B cell (primary cell): ENCODE data around the gene CACNA1A. TPM values are rescaled to one million over a fixed set of nuclear protein-coding genes. Genes with fewer than 3 reads are reported as not detected.

Experiments
- ATAC-seq: fragments of 200-7000 bp; cut with Tn5 transposase; one replicate; pipeline ENCODE4 v1.10.0; 2021; ENCODE audit warnings: low read depth, mild to moderate bottlenecking, moderate number of reproducible peaks, moderate library complexity
- CTCF ChIA-PET: fragments of 350-600 bp; sonication (Branson Sonifier 250); formaldehyde crosslinking; loops from one replicate; lab custom pipeline; 2021; ENCODE audit warnings: antibody characterized with exemption, inconsistent platforms; lab: Charles Lee
- POLR2A ChIA-PET: fragments of 350-600 bp; sonication (Branson Sonifier 250); formaldehyde crosslinking; loops from one replicate; lab custom pipeline; 2021; ENCODE audit warnings: antibody characterized with exemption; lab: Charles Lee
- DNase-seq: peaks from one replicate; pipeline ENCODE4 v3.0.0; 2013
- H2AFZ ChIP-seq: 2 replicates; pipeline ENCODE4 v1.6.1; 2012; ENCODE audit warnings: mild to moderate bottlenecking, low read depth, low read length; ENCODE audit not compliant: insufficient read depth, poor library complexity, severe bottlenecking
- H3K27ac ChIP-seq, 2 donors: 1 replicate in 1 of 2; 2 replicates in 1 of 2; pipeline ENCODE4 v1.5.1; 2012 to 2013; ENCODE audit warnings: low read length in 2 of 2, mild to moderate bottlenecking in 2 of 2, moderate library complexity in 1 of 2
- H3K27me3 ChIP-seq, 4 experiments: fragments of 200-600 bp in 1 of 4; sonication (generic) in 1 of 4; replicated peaks in 1 of 4; 1 replicate in 2 of 4; 2 replicates in 2 of 4; pipeline versions ENCODE4 v1.6.1 to v1.7.0; 2013 to 2016; ENCODE audit warnings: low read length in 3 of 4, mild to moderate bottlenecking in 2 of 4, mixed read lengths in 1 of 4, moderate library complexity in 1 of 4; ENCODE audit not compliant: insufficient read depth in 4 of 4, control insufficient read depth in 3 of 4; ENCODE audit errors: control extremely low read depth in 1 of 4
- H3K36me3 ChIP-seq, 2 experiments: replicated peaks in 1 of 2; 1 replicate in 1 of 2; 2 replicates in 1 of 2; pipeline versions ENCODE4 v1.6.1 to v1.7.1; 2013; ENCODE audit warnings: low read length in 1 of 2; ENCODE audit not compliant: insufficient read depth in 2 of 2, control insufficient read depth in 1 of 2; ENCODE audit errors: control extremely low read depth in 1 of 2, extremely low read depth in 1 of 2
- H3K4me1 ChIP-seq, 2 donors: fragments of 200-600 bp in 1 of 2; sonication (generic) in 1 of 2; 1 replicate in 1 of 2; 2 replicates in 1 of 2; pipeline versions ENCODE4 v1.5.1 to v1.6.1; 2013 to 2017; ENCODE audit warnings: low read length in 2 of 2; ENCODE audit not compliant: control insufficient read depth in 2 of 2, insufficient read depth in 2 of 2
- H3K4me2 ChIP-seq: replicated peaks from 2 replicates; pipeline ENCODE3; 2012; ENCODE audit warnings: mild to moderate bottlenecking, low read depth, low read length; ENCODE audit not compliant: poor library complexity, severe bottlenecking
- H3K4me3 ChIP-seq, 5 experiments: fragments of 200-600 bp in 1 of 5; sonication (generic) in 1 of 5; 1 replicate in 3 of 5; 2 replicates in 2 of 5; pipeline versions ENCODE4 v1.5.1 to v1.7.0; 2011 to 2016; ENCODE audit warnings: low read length in 4 of 5, mild to moderate bottlenecking in 4 of 5, low read depth in 2 of 5, control low read depth in 1 of 5, moderate library complexity in 1 of 5; ENCODE audit not compliant: insufficient read depth in 1 of 5; ENCODE audit errors: control extremely low read depth in 1 of 5, extremely low read depth in 1 of 5
- H3K79me2 ChIP-seq: fragments of 200-600 bp; sonication (generic); one replicate; pipeline ENCODE4 v1.6.0; 2016; ENCODE audit warnings: low read length; ENCODE audit not compliant: control insufficient read depth, insufficient read depth
- H3K9ac ChIP-seq: fragments of 200-600 bp; sonication (generic); 2 replicates; pipeline ENCODE4 v1.6.1; 2017; ENCODE audit warnings: mild to moderate bottlenecking, low read length, moderate library complexity
- H3K9me3 ChIP-seq, 3 donors: one replicate each; pipeline versions ENCODE4 v1.6.1 to v1.7.1; 2013; ENCODE audit warnings: low read length in 2 of 3; ENCODE audit not compliant: control insufficient read depth in 2 of 3, insufficient read depth in 1 of 3; ENCODE audit errors: control extremely low read depth in 1 of 3
- H4K20me1 ChIP-seq: 2 replicates; pipeline ENCODE4 v1.6.0; 2012; ENCODE audit warnings: mild to moderate bottlenecking, low read length; ENCODE audit not compliant: insufficient read depth, control insufficient read depth, poor library complexity, severe bottlenecking
- H3K27ac Mint-ChIP-seq: one replicate; pipeline ENCODE4 v1.8.0; 2021; ENCODE audit warnings: mixed read lengths
- H3K27me3 Mint-ChIP-seq: one replicate; pipeline ENCODE4 v1.8.0; 2021; ENCODE audit warnings: mixed read lengths
- H3K4me1 Mint-ChIP-seq: one replicate; pipeline ENCODE4 v1.8.0; 2021; ENCODE audit warnings: mixed read lengths
- H3K4me3 Mint-ChIP-seq: one replicate; pipeline ENCODE4 v1.8.0; 2021; ENCODE audit warnings: mixed read lengths
- H3K9me3 Mint-ChIP-seq: one replicate; pipeline ENCODE4 v1.8.0; 2022; ENCODE audit warnings: mixed read lengths; ENCODE audit not compliant: insufficient read depth
- EZH2 ChIP-seq: IDR thresholded peaks from 2 replicates; pipeline ENCODE4 v1.6.1; 2012; ENCODE audit warnings: borderline replicate concordance, low read depth, mild to moderate bottlenecking, moderate library complexity, low read length; ENCODE audit not compliant: insufficient read depth, poor library complexity, severe bottlenecking
- WGBS: methylation state at CpG from one replicate; pipeline ENCODE4 v1.1.5; 2013; ENCODE audit warnings: missing lambda C conversion rate; ENCODE audit not compliant: insufficient coverage; 5-methylcytosine and 5-hydroxymethylcytosine counted together
- intact Hi-C: fragments of 100-400 bp; cut with micrococcal nuclease; formaldehyde crosslinking; loops from one replicate; pipeline ENCODE4 v1.10.0; 2022
- polyA plus RNA-seq: library from polyadenylated mRNA; depleted of rRNA; stranded (reverse); fragments of >200 nt; gene quantifications from 2 replicates; pipeline ENCODE4 v1.2.3, GENCODE V29; 2012
- total RNA-seq, 2 donors: library from RNA; stranded (reverse); fragments of 120-200 nt in 1 of 2; gene quantifications; 1 replicate in 1 of 2; 2 replicates in 1 of 2; pipeline versions ENCODE4 v1.2.3 to v1.2.4, GENCODE V29; 2013 to 2022
- TF ChIP-seq, protein P1 (sequence below): fragments of 200-600 bp; IDR thresholded peaks from one replicate; pipeline ENCODE4 v1.8.0; 2022; ENCODE audit warnings: antibody characterized with exemption, mild to moderate bottlenecking

CACNA1A gene
- total and polyA plus RNA-seq, 2 donors (not counting 1 experiment from before 2014, with no cell fraction given), result 1.2 to 1.3 TPM

DNA sequence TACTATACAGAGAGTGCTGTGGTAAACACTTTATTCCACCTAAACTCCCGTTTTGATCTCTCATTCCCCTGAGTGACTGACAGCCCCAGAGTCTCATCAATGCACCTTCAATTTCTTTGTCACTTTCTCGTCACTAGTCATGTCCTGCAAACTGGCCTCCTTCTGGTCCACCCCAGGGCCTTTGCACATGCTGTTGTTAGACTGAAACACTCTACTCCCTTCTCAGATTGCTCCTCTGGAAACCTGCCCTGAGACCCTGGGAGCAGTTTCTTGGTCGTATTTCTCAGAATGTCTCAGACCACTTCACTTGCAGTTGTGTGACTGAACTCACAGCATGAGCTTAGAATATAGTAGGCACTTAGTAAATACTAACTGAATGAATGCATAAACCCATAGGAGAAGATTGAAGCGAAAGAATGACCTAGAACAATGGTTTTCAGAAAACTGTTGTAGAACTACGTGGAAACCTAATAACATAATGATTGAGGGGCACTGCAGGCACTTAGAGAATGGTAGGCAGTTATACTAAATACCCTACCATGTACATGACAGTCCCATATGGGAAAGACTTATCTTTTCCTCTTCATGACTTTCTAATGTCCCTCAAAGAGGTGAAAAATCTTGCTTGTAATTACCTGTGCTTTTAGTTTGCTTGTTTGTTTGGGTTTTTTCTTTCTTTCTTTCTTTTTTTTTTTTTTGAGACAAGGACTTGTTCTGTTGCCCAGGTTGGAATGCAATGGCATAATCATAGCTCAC lies 211.3 kb downstream of the CACNA1A start:
- H3K4me1 Mint-ChIP-seq, result no peaks in the 10 kb centered on the region
- no peak overlapping the region for H3K4me3 ChIP-seq

DNA sequence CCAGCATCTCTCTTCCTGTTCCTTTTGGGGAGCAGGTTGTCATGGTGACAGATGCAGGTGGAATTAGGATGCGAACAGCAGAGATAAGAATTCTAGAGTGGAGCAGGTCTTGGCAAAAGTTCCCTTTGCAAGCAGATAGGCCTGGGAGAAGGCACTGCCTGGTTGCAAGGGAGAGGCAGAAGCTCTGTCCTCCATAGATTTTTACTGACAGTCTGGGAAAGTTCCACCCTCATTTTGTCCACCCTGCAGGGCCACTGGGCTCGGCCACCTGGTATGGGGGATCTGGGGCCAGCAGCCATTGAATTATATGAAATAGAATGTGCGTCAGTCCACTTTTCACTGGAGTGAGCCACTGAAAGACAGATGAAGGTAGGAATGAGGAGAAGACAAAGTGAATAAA lies 214.4 kb downstream of the CACNA1A start:
- ATAC-seq, result no peak
- no peaks in the 10 kb centered on the region for H3K9me3 ChIP-seq
- intact Hi-C loops, result no loop called here
- no peaks in the 10 kb centered on the region for H4K20me1 ChIP-seq
- Mint-ChIP-seq H3K9me3 (no peaks in the 10 kb centered on the region), H3K4me3 (no peak overlapping the region), H3K27ac (no peak overlapping the region), H3K27me3 (peaks cover 7% of the 10 kb centered on the region), H3K4me1 (no peaks in the 10 kb centered on the region)
- no peaks in the 10 kb centered on the region for H3K79me2 ChIP-seq
- no peak for TF ChIP-seq EZH2
- TF ChIP-seq, protein P1, sequence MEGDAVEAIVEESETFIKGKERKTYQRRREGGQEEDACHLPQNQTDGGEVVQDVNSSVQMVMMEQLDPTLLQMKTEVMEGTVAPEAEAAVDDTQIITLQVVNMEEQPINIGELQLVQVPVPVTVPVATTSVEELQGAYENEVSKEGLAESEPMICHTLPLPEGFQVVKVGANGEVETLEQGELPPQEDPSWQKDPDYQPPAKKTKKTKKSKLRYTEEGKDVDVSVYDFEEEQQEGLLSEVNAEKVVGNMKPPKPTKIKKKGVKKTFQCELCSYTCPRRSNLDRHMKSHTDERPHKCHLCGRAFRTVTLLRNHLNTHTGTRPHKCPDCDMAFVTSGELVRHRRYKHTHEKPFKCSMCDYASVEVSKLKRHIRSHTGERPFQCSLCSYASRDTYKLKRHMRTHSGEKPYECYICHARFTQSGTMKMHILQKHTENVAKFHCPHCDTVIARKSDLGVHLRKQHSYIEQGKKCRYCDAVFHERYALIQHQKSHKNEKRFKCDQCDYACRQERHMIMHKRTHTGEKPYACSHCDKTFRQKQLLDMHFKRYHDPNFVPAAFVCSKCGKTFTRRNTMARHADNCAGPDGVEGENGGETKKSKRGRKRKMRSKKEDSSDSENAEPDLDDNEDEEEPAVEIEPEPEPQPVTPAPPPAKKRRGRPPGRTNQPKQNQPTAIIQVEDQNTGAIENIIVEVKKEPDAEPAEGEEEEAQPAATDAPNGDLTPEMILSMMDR, result no peak
- DNase-seq, result no peak
- H2AFZ ChIP-seq, result no peak overlapping the region
- no peak overlapping the region for H3K4me3 ChIP-seq
- peaks cover 0 to 4% (median 0%) of the 10 kb centered on the region in 4 experiments for H3K27me3 ChIP-seq
- H3K9ac ChIP-seq, result no peak overlapping the region
- no peaks in the 10 kb centered on the region for H3K36me3 ChIP-seq
- no peak overlapping the region for H3K27ac ChIP-seq
- no peak overlapping the region for H3K4me2 ChIP-seq
- POLR2A ChIA-PET, result no interaction called here
- CTCF ChIA-PET, result interaction anchor here (0.6 kb wide), 1 partner anchor 175 kb away, joined by 4 read pairs; no protein-coding TSS in a partner anchor
- no peaks in the 10 kb centered on the region for H3K4me1 ChIP-seq
- WGBS, result 100% methylated on average over 2 of the region's 3 CpGs

More for the DNA sequence above, 211.3 kb downstream of the CACNA1A start:
- H3K27ac Mint-ChIP-seq, result no peak overlapping the region
- ChIA-PET POLR2A (no interaction called here), CTCF (no interaction called here)
- Histone ChIP-seq H4K20me1 (no peaks in the 10 kb centered on the region), H2AFZ (no peak overlapping the region), H3K9ac (no peak overlapping the region), H3K4me2 (no peak overlapping the region), H3K79me2 (no peaks in the 10 kb centered on the region), H3K9me3 (peaks cover 0 to 3% (median 0%) of the 10 kb centered on the region in 3 donors), H3K4me1 (no peaks in the 10 kb centered on the region), H3K27ac (no peak overlapping the region), H3K36me3 (no peaks in the 10 kb centered on the region), H3K27me3 (peaks cover 0 to 8% (median 4%) of the 10 kb centered on the region in 4 experiments)
- ATAC-seq (no peak), DNase-seq (no peak)
- TF ChIP-seq EZH2, result no peak
- TF ChIP-seq, protein P1, result no peak
- intact Hi-C loops, result no loop called here
- no peak overlapping the region for H3K4me3 Mint-ChIP-seq
- peaks cover 19% of the 10 kb centered on the region for H3K27me3 Mint-ChIP-seq
- WGBS, result 86% methylated on average over 2 of the region's 5 CpGs
- H3K9me3 Mint-ChIP-seq, result no peaks in the 10 kb centered on the region
